Neuronal stem cell (in vitro differentiated cells): ENCODE measurements around the gene TRANK1.
A peak's percentile ranks its signal among the peaks of the same experiment; 100 is the strongest.

Source experiments
- DNase-seq: peaks from one replicate; pipeline ENCODE4 v3.0.0-alpha.2; 2013; ENCODE audit warnings: low spot score
- H2AFZ ChIP-seq: one replicate; pipeline ENCODE4 v1.6.1; 2013; ENCODE audit warnings: mild to moderate bottlenecking, low read length, inconsistent platforms
- H2AK5ac ChIP-seq: 2 replicates; pipeline ENCODE4 v1.6.1; 2013; ENCODE audit warnings: low read depth, mild to moderate bottlenecking, inconsistent platforms, low read length, moderate library complexity, mixed read lengths
- H2BK120ac ChIP-seq: 2 replicates; pipeline ENCODE4 v1.6.1; 2013; ENCODE audit warnings: low read depth, mild to moderate bottlenecking, inconsistent platforms, low read length, moderate library complexity, mixed read lengths
- H2BK12ac ChIP-seq: one replicate; pipeline ENCODE4 v1.6.1; 2013; ENCODE audit warnings: low read length, inconsistent platforms
- H2BK15ac ChIP-seq: 2 replicates; pipeline ENCODE4 v1.6.1; 2013; ENCODE audit warnings: mild to moderate bottlenecking, low read length, inconsistent platforms, mixed read lengths
- H2BK5ac ChIP-seq: one replicate; pipeline ENCODE4 v1.6.1; 2013; ENCODE audit warnings: inconsistent platforms, mild to moderate bottlenecking, low read length, moderate library complexity
- H3K14ac ChIP-seq: one replicate; pipeline ENCODE4 v1.6.1; 2013; ENCODE audit warnings: low read length, inconsistent platforms
- H3K18ac ChIP-seq: 2 replicates; pipeline ENCODE4 v1.6.1; 2013; ENCODE audit warnings: low read length, inconsistent platforms
- H3K23ac ChIP-seq: 2 replicates; pipeline ENCODE4 v1.6.1; 2013; ENCODE audit warnings: low read depth, mild to moderate bottlenecking, mixed read lengths, low read length, inconsistent platforms; ENCODE audit not compliant: poor library complexity
- H3K27ac ChIP-seq: replicated peaks from 3 replicates; pipeline ENCODE4 v1.5.1; 2013; ENCODE audit warnings: low read length, inconsistent platforms
- H3K27me3 ChIP-seq, 3 experiments: 2 replicates each; pipeline ENCODE4 v1.6.1; 2013; ENCODE audit warnings: low read length in 3 of 3, mild to moderate bottlenecking in 2 of 3, inconsistent platforms in 1 of 3, low read depth in 1 of 3, mixed read lengths in 1 of 3, moderate library complexity in 1 of 3; ENCODE audit not compliant: control insufficient read depth in 3 of 3, insufficient read depth in 3 of 3
- H3K36me3 ChIP-seq, 2 donors: replicated peaks in 1 of 2; 2 replicates each; pipeline ENCODE4 v1.6.1; 2013; ENCODE audit warnings: low read length in 2 of 2; ENCODE audit not compliant: control insufficient read depth in 2 of 2, insufficient read depth in 2 of 2
- H3K4ac ChIP-seq: 2 replicates; pipeline ENCODE4 v1.6.1; 2013; ENCODE audit warnings: inconsistent platforms, mild to moderate bottlenecking, low read length, moderate library complexity
- H3K4me1 ChIP-seq, 2 donors: 1 replicate in 1 of 2; 2 replicates in 1 of 2; pipeline ENCODE4 v1.6.1; 2013; ENCODE audit warnings: low read length in 2 of 2, low read depth in 1 of 2; ENCODE audit not compliant: control insufficient read depth in 2 of 2, insufficient read depth in 1 of 2
- H3K4me2 ChIP-seq: one replicate; pipeline ENCODE4 v1.6.1; 2013; ENCODE audit warnings: mild to moderate bottlenecking, low read length, inconsistent platforms; ENCODE audit not compliant: insufficient read depth, poor library complexity, severe bottlenecking
- H3K4me3 ChIP-seq, 2 donors: 2 replicates each; pipeline ENCODE4 v1.5.1; 2013; ENCODE audit warnings: low read length in 2 of 2, mild to moderate bottlenecking in 2 of 2, inconsistent platforms in 1 of 2, moderate library complexity in 1 of 2
- H3K79me1 ChIP-seq: one replicate; pipeline ENCODE4 v1.6.1; 2013; ENCODE audit warnings: low read depth, mild to moderate bottlenecking, inconsistent platforms, low read length, moderate library complexity
- H3K9ac ChIP-seq: one replicate; pipeline ENCODE4 v1.6.1; 2013; ENCODE audit warnings: mild to moderate bottlenecking, low read depth, low read length, inconsistent platforms; ENCODE audit not compliant: poor library complexity
- H3K9me3 ChIP-seq, 2 donors: replicated peaks in 1 of 2; 2 replicates each; pipeline versions ENCODE3 to v1.6.1; 2013; ENCODE audit warnings: low read length in 2 of 2, mild to moderate bottlenecking in 2 of 2, inconsistent platforms in 1 of 2, low read depth in 1 of 2, mixed read lengths in 1 of 2, moderate library complexity in 1 of 2; ENCODE audit not compliant: control insufficient read depth in 2 of 2, insufficient read depth in 1 of 2
- H4K8ac ChIP-seq: one replicate; pipeline ENCODE4 v1.6.1; 2013; ENCODE audit warnings: low read depth, mild to moderate bottlenecking, inconsistent platforms, low read length, moderate library complexity
- H4K91ac ChIP-seq: one replicate; pipeline ENCODE4 v1.6.1; 2013; ENCODE audit warnings: low read length, low read depth, mild to moderate bottlenecking, inconsistent platforms; ENCODE audit not compliant: poor library complexity
- WGBS, 2 donors: extraction: QIAGEN DNeasy Blood & Tissue Kit; methylation state at CpG; one replicate each; pipeline ENCODE4 v1.1.7; 2013; ENCODE audit warnings: missing lambda C conversion rate in 2 of 2, mixed read lengths in 1 of 2; ENCODE audit not compliant: insufficient read length in 2 of 2, insufficient replicate concordance in 1 of 2; ENCODE audit errors: extremely low coverage in 2 of 2; 5-methylcytosine and 5-hydroxymethylcytosine counted together

TRANK1 gene

GRCh38 chr3:36903119-36903882, 41.6 kb downstream of the TRANK1 start:
- Histone ChIP-seq H3K23ac (no peak overlapping the region), H3K14ac (no peak overlapping the region), H2BK15ac (no peak overlapping the region), H3K4me2 (no peak overlapping the region), H3K27me3 (no peaks in the 10 kb centered on the region), H2BK5ac (no peak overlapping the region), H3K4ac (no peak overlapping the region), H2BK120ac (no peak overlapping the region), H3K79me1 (no peaks in the 10 kb centered on the region), H3K36me3 (no peaks in the 10 kb centered on the region), H2BK12ac (no peak overlapping the region), H2AK5ac (no peak overlapping the region), H3K4me3 (no peak overlapping the region), H3K27ac (no peak overlapping the region), H3K9me3 (no peaks in the 10 kb centered on the region), H3K4me1 (peaks cover 0 to 1% of the 10 kb centered on the region in 2 donors), H3K18ac (peak overlapping the region; percentile 25), H2AFZ (no peak overlapping the region), H3K9ac (no peak overlapping the region), H4K91ac (no peak overlapping the region), H4K8ac (no peak overlapping the region)
- WGBS, 2 donors, result no CpG with 5 or more reads among the region's 10 CpGs
- DNase-seq, result no peak

- H3K9ac ChIP-seq, result no peak overlapping the region
- H3K9me3 ChIP-seq, result no peaks in the 10 kb centered on the region
- H2BK120ac ChIP-seq, result no peak overlapping the region
- no peak overlapping the region for H2AK5ac ChIP-seq
- no peaks in the 10 kb centered on the region for H3K36me3 ChIP-seq
- no peak overlapping the region for H3K4me3 ChIP-seq
- H2AFZ ChIP-seq, result no peak overlapping the region
- DNase-seq, result no peak
- no peaks in the 10 kb centered on the region for H3K27me3 ChIP-seq
- H3K4me2 ChIP-seq, result no peak overlapping the region
- no peak overlapping the region for H2BK5ac ChIP-seq
- H4K8ac ChIP-seq, result no peak overlapping the region
- no CpG with 5 or more reads among the region's 4 CpGs for WGBS, 2 donors
- no peak overlapping the region for H2BK12ac ChIP-seq
- no peak overlapping the region for H4K91ac ChIP-seq
- no peak overlapping the region for H2BK15ac ChIP-seq
- H3K18ac ChIP-seq, result no peak overlapping the region
- no peak overlapping the region for H3K27ac ChIP-seq
- peaks cover 0 to 1% of the 10 kb centered on the region in 2 donors for H3K4me1 ChIP-seq
- no peak overlapping the region for H3K23ac ChIP-seq
- H3K4ac ChIP-seq, result no peak overlapping the region
- no peak overlapping the region for H3K14ac ChIP-seq
- no peaks in the 10 kb centered on the region for H3K79me1 ChIP-seq
Observed at GRCh38 chr3:36901588-36901987, 43.3 kb downstream of the TRANK1 start.

- no peak overlapping the region for H3K18ac ChIP-seq
- no peak overlapping the region for H4K91ac ChIP-seq
- no peak for DNase-seq
- H3K4me2 ChIP-seq, result no peak overlapping the region
- H4K8ac ChIP-seq, result no peak overlapping the region
- no peak overlapping the region for H2AFZ ChIP-seq
- H3K14ac ChIP-seq, result no peak overlapping the region
- H2AK5ac ChIP-seq, result no peak overlapping the region
- H3K23ac ChIP-seq, result no peak overlapping the region
- H3K79me1 ChIP-seq, result no peaks in the 10 kb centered on the region
- H2BK120ac ChIP-seq, result no peak overlapping the region
- no peaks in the 10 kb centered on the region for H3K27me3 ChIP-seq
- H2BK5ac ChIP-seq, result no peak overlapping the region
- no peak overlapping the region for H2BK15ac ChIP-seq
- H3K4me1 ChIP-seq, result peaks cover 0 to 1% of the 10 kb centered on the region in 2 donors
- H3K36me3 ChIP-seq, result no peaks in the 10 kb centered on the region
- no peak overlapping the region for H3K27ac ChIP-seq
- no peaks in the 10 kb centered on the region for H3K9me3 ChIP-seq
- WGBS, 2 donors, result no CpG with 5 or more reads among the region's 8 CpGs
- no peak overlapping the region for H3K4me3 ChIP-seq
- no peak overlapping the region for H3K9ac ChIP-seq
- no peak overlapping the region for H2BK12ac ChIP-seq
- H3K4ac ChIP-seq, result no peak overlapping the region
Observed at GRCh38 chr3:36900474-36901443, 44.1 kb downstream of the TRANK1 start.
